ENCODE data around the gene VRTN.

DNA sequence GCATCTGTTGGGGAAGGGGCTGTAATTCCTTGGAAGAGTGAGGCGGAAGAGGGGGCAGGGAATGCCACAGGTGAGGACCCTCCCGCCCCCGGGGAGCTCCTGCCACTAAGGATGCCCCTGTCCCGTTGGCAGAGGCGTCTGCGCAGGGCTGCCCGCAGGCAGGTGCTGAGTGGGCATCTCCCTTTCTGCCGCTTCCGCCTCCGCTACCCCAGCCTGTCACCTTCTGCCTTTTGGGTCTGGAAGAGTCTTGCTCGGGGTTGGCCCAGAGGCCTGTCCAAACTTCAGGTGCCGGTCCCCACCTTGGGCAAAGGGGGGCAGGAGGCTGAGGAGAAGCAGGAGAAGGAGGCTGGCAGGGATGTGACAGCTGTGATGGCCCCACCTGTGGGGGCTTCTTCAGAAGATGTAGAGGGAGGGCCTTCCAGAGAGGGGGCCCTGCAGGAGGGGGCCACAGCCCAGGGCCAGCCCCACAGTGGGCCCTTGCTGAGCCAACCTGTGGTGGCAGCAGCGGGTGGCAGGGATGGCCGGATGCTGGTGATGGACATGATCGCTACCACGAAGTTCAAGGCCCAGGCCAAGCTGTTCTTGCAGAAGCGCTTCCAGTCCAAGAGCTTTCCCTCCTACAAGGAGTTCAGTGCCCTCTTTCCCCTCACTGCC is 10.0 kb downstream of the VRTN start:
- no peak for TF ChIP-seq CTCF (conservative IDR thresholded peaks at IDR 0.05; ENCODE audit: low read length)
- no peak for TF ChIP-seq EZH2phosphoT487 (IDR thresholded peaks at IDR 0.05; ENCODE audit: borderline replicate concordance)
